Left ventricle myocardium inferior (tissue), 1 donor: ENCODE measurements around the gene RASGEF1B. TPM values are rescaled to one million over a fixed set of nuclear protein-coding genes. Genes with fewer than 3 reads are reported as not detected.
"Not testable (repeated sequence)": the region's sequence is repeated elsewhere in the genome, so short reads cannot be mapped to it uniquely, and the experiment has no call there.

Source experiments
- DNase-seq: peaks from one replicate; pipeline ENCODE4 v3.0.0-alpha.2; 2020
- H3K27ac ChIP-seq: fragments of 200-600 bp; replicated peaks from 2 replicates; pipeline ENCODE4 v1.8.0; 2021
- H3K27me3 ChIP-seq: fragments of 200-600 bp; 2 replicates; pipeline ENCODE4 v1.8.0; 2021; ENCODE audit warnings: low read depth
- H3K36me3 ChIP-seq: fragments of 200-600 bp; 2 replicates; pipeline ENCODE4 v1.8.0; 2021
- H3K4me1 ChIP-seq: fragments of 200-600 bp; 2 replicates; pipeline ENCODE4 v1.8.0; 2021
- H3K4me3 ChIP-seq: fragments of 200-600 bp; 2 replicates; pipeline ENCODE4 v1.8.0; 2021; ENCODE audit warnings: mild to moderate bottlenecking, moderate library complexity
- H3K9me3 ChIP-seq: fragments of 200-600 bp; replicated peaks from 2 replicates; pipeline ENCODE4 v1.8.0; 2021
- CTCF ChIP-seq: fragments of 200-600 bp; IDR thresholded peaks from 2 replicates; pipeline ENCODE4 v1.8.0; 2021; ENCODE audit warnings: antibody characterized with exemption, mild to moderate bottlenecking, borderline replicate concordance
- intact Hi-C: fragments of 100-400 bp; cut with micrococcal nuclease; formaldehyde crosslinking; loops from one replicate; pipeline ENCODE4 v1.11.0; 2022
- total RNA-seq: library from RNA; stranded (reverse); fragmentation: NEBNext Ultra II Directional; extraction: Animal tissue kit (Norgen Biotek cat#: 25700); gene quantifications from one replicate; pipeline ENCODE4 v1.2.1, GENCODE V29; 2021
- donor health status: DM: no; HTN: yes; CAD: no; lungs with severe emphysema.

RASGEF1B gene
- total RNA-seq, 1 donor from 2014 or later = 4.3 TPM

DNA sequence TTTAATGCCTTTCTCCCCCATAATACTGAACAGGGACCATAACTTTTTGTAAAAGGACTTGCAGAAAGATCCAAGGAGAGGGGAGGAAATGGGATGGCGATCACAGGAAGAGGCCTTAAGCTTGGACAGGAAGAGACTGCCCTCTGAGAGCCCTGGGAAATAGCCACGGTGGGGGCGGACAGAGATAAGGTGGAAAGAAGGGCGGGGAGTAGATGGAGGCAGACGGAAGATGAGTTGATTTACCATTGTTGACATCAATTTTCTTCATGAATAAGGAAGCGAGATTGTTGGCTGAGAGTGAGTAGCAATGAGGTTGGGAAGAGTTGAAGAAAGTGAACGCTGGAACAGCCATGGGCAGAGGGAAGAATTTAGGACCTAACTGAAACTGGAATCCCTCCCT is 63.4 kb downstream of the RASGEF1B start:
- H3K4me1 ChIP-seq = peaks cover 4% of the 10 kb centered on the region
- no peaks in the 10 kb centered on the region for H3K9me3 ChIP-seq
- intact Hi-C loops = loop anchor here (5.0 to 10.0 kb wide), 3 partner anchors 436 to 856 kb away; no protein-coding TSS in a partner anchor
- TF ChIP-seq CTCF = no peak
- no peak for DNase-seq
- no peak overlapping the region for H3K4me3 ChIP-seq
- H3K27me3 ChIP-seq = no peaks in the 10 kb centered on the region
- H3K36me3 ChIP-seq = no peaks in the 10 kb centered on the region
- H3K27ac ChIP-seq = no peak overlapping the region

DNA sequence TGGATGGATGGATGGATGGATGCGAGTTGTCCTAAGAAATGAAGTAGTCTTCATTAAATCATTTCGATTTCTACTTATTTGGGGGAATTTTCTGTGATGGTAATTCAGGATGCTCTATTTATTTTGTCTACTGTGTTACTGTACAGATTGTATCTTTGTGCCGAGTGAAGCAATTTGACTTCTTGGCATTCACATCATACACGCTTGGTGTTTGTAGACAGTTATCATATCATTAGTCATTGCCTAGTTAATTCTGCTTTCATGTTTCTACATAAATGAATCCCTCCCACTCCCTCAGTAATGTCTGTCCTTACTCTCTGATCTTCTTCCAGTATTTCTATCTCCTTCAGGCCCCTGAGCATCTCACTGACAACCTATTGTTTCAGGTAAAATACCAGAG is 64.0 kb downstream of the RASGEF1B start:
- H3K4me3 ChIP-seq = no peak overlapping the region
- H3K9me3 ChIP-seq = no peaks in the 10 kb centered on the region
- peaks cover 4% of the 10 kb centered on the region for H3K4me1 ChIP-seq
- intact Hi-C loops = loop anchor here (5.0 to 10.0 kb wide), 3 partner anchors 437 to 857 kb away; no protein-coding TSS in a partner anchor
- DNase-seq = no peak
- H3K27me3 ChIP-seq = no peaks in the 10 kb centered on the region
- no peak for TF ChIP-seq CTCF
- H3K36me3 ChIP-seq = no peaks in the 10 kb centered on the region
- H3K27ac ChIP-seq = no peak overlapping the region

DNA sequence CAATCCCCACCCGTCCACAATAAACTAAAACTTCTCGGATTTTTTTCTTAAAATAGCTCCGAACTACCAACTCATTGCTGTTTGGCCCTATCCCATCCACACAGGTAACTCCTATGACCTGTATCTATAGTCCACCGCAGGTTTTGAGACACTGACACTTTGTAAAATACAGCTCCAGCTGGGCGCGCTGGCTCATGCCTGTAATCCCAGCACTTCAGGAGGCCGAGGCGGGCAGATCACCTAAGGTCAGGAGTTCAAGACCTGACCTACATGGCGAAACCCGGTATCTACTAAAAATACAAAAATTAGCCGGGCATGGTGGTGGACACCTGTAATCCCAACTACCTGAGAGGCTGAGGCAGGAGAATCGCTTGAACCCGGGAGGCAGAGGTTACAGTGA is 65.2 kb downstream of the RASGEF1B start:
- not testable (repeated sequence) for DNase-seq, H3K9me3 ChIP-seq, H3K27ac ChIP-seq, H3K27me3 ChIP-seq, H3K36me3 ChIP-seq, H3K4me3 ChIP-seq, H3K4me1 ChIP-seq
- intact Hi-C loops = loop anchor here (5.0 to 10.0 kb wide), 3 partner anchors 438 to 858 kb away; no protein-coding TSS in a partner anchor

DNA sequence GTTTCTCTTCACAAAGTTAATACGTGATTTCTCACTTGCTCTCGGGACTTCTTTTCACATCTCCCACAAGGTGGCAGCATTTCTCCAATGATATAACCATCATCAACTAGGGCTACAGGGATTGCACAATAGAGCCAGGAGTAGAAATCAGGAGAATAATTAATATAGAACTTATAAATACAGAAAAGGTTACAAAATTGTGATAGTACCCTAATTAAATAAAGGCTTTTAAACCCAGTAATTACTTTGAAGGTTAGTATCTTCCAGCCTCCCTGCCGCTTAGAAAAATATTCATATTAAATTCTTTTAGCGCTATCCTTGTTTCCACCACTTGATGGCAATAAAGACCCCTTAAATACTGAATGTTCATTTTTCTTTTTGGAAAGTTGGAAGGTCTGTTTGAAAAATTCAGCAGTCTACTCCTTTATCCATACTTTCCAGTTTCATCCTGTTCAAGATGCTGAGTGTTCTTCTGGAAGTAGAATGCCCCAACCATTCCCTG is 65.8 kb downstream of the RASGEF1B start:
- peak; percentile 78 for TF ChIP-seq CTCF
- H3K27me3 ChIP-seq = no peaks in the 10 kb centered on the region
- peak overlapping the region; percentile 28 for H3K4me3 ChIP-seq
- H3K9me3 ChIP-seq = no peaks in the 10 kb centered on the region
- H3K27ac ChIP-seq = no peak overlapping the region
- H3K4me1 ChIP-seq = peaks cover 4% of the 10 kb centered on the region
- no peak for DNase-seq
- no peaks in the 10 kb centered on the region for H3K36me3 ChIP-seq
- intact Hi-C loops = loop anchor here (5.0 to 10.0 kb wide), 3 partner anchors 439 to 859 kb away; no protein-coding TSS in a partner anchor

DNA sequence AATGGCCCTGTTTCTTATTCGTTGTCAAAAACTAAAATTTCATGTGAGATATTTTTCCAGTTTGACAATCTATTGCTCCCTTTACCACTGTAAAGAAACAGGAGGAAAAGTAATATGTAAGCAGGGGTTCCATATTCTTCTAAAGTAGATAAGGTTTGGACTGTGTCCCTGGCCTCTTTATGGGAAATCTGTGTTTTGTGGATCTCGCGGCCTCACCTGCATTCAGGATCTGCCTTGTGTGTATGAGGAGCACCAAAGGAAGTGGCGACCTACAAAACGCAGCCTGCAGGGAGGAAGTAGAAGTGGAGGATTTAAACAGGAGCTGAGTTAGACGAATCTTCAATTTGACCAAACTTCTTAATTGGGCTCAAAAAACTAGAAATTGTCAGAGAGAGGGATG is 67.0 kb downstream of the RASGEF1B start:
- no peaks in the 10 kb centered on the region for H3K36me3 ChIP-seq
- no peak for DNase-seq
- no peak overlapping the region for H3K4me3 ChIP-seq
- no peak for TF ChIP-seq CTCF
- H3K9me3 ChIP-seq = no peaks in the 10 kb centered on the region
- no peak overlapping the region for H3K27ac ChIP-seq
- H3K4me1 ChIP-seq = peaks cover 7% of the 10 kb centered on the region
- intact Hi-C loops = loop anchor here (5.0 to 10.0 kb wide), 3 partner anchors 440 to 860 kb away; no protein-coding TSS in a partner anchor
- no peaks in the 10 kb centered on the region for H3K27me3 ChIP-seq

DNA sequence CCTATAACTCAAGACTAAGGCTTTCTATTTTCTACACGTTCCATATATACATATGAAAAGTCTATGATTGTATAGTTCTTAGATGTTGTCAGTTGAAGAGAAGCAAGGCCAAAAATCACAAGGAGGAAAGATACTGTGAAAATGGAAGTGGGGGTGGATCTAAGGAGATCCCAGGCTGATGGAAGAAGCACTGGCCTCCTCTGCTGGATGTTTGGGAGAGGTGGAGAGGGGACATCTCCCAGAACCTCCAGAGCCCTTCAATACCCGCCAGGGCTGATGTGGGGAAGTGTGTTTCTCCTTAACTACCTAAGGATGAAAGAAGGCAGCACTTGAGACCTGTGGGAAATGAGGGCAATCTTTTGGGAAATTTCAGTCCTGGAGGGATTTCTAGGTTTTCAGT is 67.4 kb downstream of the RASGEF1B start:
- intact Hi-C loops = loop anchor here (10.0 kb wide), 2 partner anchors 441 to 861 kb away; no protein-coding TSS in a partner anchor

More for the DNA sequence above, 67.4 kb downstream of the RASGEF1B start:
- DNase-seq = no peak
- H3K4me1 ChIP-seq = peaks cover 11% of the 10 kb centered on the region
- TF ChIP-seq CTCF = no peak
- no peaks in the 10 kb centered on the region for H3K9me3 ChIP-seq
- no peak overlapping the region for H3K27ac ChIP-seq
- no peak overlapping the region for H3K4me3 ChIP-seq
- H3K27me3 ChIP-seq = no peaks in the 10 kb centered on the region
- H3K36me3 ChIP-seq = no peaks in the 10 kb centered on the region
